WTC11 (cell line): Measurements from ENCODE around the gene SELENON. TPM values are rescaled to one million over a fixed set of nuclear protein-coding genes. Genes with fewer than 3 reads are reported as not detected.

Source experiments
- ATAC-seq: fragments of 200-7000 bp; cut with Tn5 transposase; 2 replicates; pipeline ENCODE4 v1.10.0; 2021; ENCODE audit warnings: mild to moderate bottlenecking, moderate library complexity
- CTCF ChIA-PET: fragments of 300-600 bp; sonication (Branson Sonifier 250); formaldehyde crosslinking; loops from one replicate; lab custom pipeline; 2021; ENCODE audit warnings: antibody characterized with exemption; lab: Charles Lee
- POLR2A ChIA-PET: fragments of 350-600 bp; sonication (Branson Sonifier 250); formaldehyde crosslinking; loops from one replicate; lab custom pipeline; 2021; ENCODE audit warnings: antibody characterized with exemption; lab: Charles Lee
- DNase-seq: peaks from one replicate; pipeline ENCODE4 v3.0.0; 2021; ENCODE audit warnings: low spot score
- H3K27ac Mint-ChIP-seq: 2 replicates; pipeline ENCODE4 v1.8.0; 2021; ENCODE audit warnings: mixed read lengths
- H3K27me3 Mint-ChIP-seq: 2 replicates; pipeline ENCODE4 v1.8.0; 2021; ENCODE audit warnings: low read depth, mild to moderate bottlenecking, moderate library complexity, mixed read lengths
- H3K36me3 Mint-ChIP-seq: 2 replicates; pipeline ENCODE4 v1.8.0; 2021; ENCODE audit warnings: mixed read lengths
- H3K4me1 Mint-ChIP-seq: 2 replicates; pipeline ENCODE4 v1.8.0; 2022; ENCODE audit warnings: mixed read lengths
- H3K4me3 Mint-ChIP-seq: 2 replicates; pipeline ENCODE4 v1.8.0; 2021; ENCODE audit warnings: mild to moderate bottlenecking, moderate library complexity, mixed read lengths
- H3K9me3 Mint-ChIP-seq: 2 replicates; pipeline ENCODE4 v1.8.0; 2021; ENCODE audit warnings: mixed read lengths
- AR ChIP-seq: fragments of 250-450 bp; sonication (Bioruptor Pico); IDR thresholded peaks from 2 replicates; pipeline ENCODE4 v1.9.0; 2021; ENCODE audit warnings: mild to moderate bottlenecking
- ARID4B ChIP-seq: sonication (generic); formaldehyde crosslinking; IDR thresholded peaks from 2 replicates; pipeline ENCODE4 v1.8.0; 2023; ENCODE audit warnings: missing genetic modification reagents, mild to moderate bottlenecking, borderline replicate concordance
- ATF2 ChIP-seq: sonication (generic); formaldehyde crosslinking; IDR thresholded peaks from 2 replicates; pipeline ENCODE4 v1.8.1; 2022; ENCODE audit warnings: low read depth, missing genetic modification reagents, borderline replicate concordance
- ATF3 ChIP-seq: sonication (generic); formaldehyde crosslinking; conservative IDR thresholded peaks from 2 replicates; pipeline ENCODE4 v1.8.1; 2022; ENCODE audit warnings: mild to moderate bottlenecking, missing genetic modification reagents
- CBFB ChIP-seq: sonication (generic); formaldehyde crosslinking; IDR thresholded peaks from 2 replicates; pipeline ENCODE4 v1.8.1; 2022; ENCODE audit warnings: mild to moderate bottlenecking, low read depth, missing genetic modification reagents
- ESRRA ChIP-seq: sonication (generic); formaldehyde crosslinking; IDR thresholded peaks from 2 replicates; pipeline ENCODE4 v1.8.1; 2022; ENCODE audit warnings: mild to moderate bottlenecking, missing genetic modification reagents, borderline replicate concordance
- FOXK1 ChIP-seq: sonication (generic); formaldehyde crosslinking; IDR thresholded peaks from 2 replicates; pipeline ENCODE4 v1.8.0; 2022; ENCODE audit warnings: mild to moderate bottlenecking, moderate library complexity, missing genetic modification reagents
- HMGXB4 ChIP-seq: sonication (generic); formaldehyde crosslinking; IDR thresholded peaks from 2 replicates; pipeline ENCODE4 v1.8.1; 2023; ENCODE audit warnings: mild to moderate bottlenecking, moderate library complexity, missing genetic modification reagents
- NR1H2 ChIP-seq: sonication (generic); formaldehyde crosslinking; IDR thresholded peaks from 2 replicates; pipeline ENCODE4 v1.9.0; 2021; ENCODE audit warnings: mild to moderate bottlenecking, moderate library complexity, missing genetic modification reagents
- NR2C2 ChIP-seq: sonication (generic); formaldehyde crosslinking; IDR thresholded peaks from 2 replicates; pipeline ENCODE4 v1.8.0; 2022; ENCODE audit warnings: mild to moderate bottlenecking, missing genetic modification reagents
- SOX15 ChIP-seq: fragments of 250-450 bp; sonication (Bioruptor Pico); IDR thresholded peaks from 2 replicates; pipeline ENCODE4 v1.9.0; 2021; ENCODE audit warnings: mild to moderate bottlenecking
- TEAD4 ChIP-seq: sonication (generic); formaldehyde crosslinking; IDR thresholded peaks from 2 replicates; pipeline ENCODE4 v1.8.0; 2022; ENCODE audit warnings: mild to moderate bottlenecking, missing genetic modification reagents
- TP53 ChIP-seq: sonication (generic); formaldehyde crosslinking; IDR thresholded peaks from 2 replicates; pipeline ENCODE4 v1.8.1; 2023; ENCODE audit warnings: mild to moderate bottlenecking, missing genetic modification reagents
- ZNF121 ChIP-seq: sonication (generic); formaldehyde crosslinking; IDR thresholded peaks from 2 replicates; pipeline ENCODE4 v1.8.0; 2023; ENCODE audit warnings: missing genetic modification reagents
- ZNF317 ChIP-seq: sonication (generic); formaldehyde crosslinking; IDR thresholded peaks from 2 replicates; pipeline ENCODE4 v1.8.1; 2023; ENCODE audit warnings: low read depth, mild to moderate bottlenecking, moderate library complexity, missing genetic modification reagents, borderline replicate concordance
- total RNA-seq: library from RNA; stranded (reverse); gene quantifications from 3 replicates; pipeline ENCODE4 v1.2.3, GENCODE V29; 2021
- TF ChIP-seq, protein P1 (sequence below): sonication (generic); formaldehyde crosslinking; IDR thresholded peaks from 2 replicates; pipeline ENCODE4 v1.8.1; 2023; ENCODE audit warnings: mild to moderate bottlenecking, missing genetic modification reagents, borderline replicate concordance
- TF ChIP-seq, protein P2 (sequence below): sonication (generic); formaldehyde crosslinking; IDR thresholded peaks from 2 replicates; pipeline ENCODE4 v1.8.0; 2023; ENCODE audit warnings: mild to moderate bottlenecking, missing genetic modification reagents

SELENON gene
- total RNA-seq, 1 experiment from 2014 or later = 80.2 TPM

DNA sequence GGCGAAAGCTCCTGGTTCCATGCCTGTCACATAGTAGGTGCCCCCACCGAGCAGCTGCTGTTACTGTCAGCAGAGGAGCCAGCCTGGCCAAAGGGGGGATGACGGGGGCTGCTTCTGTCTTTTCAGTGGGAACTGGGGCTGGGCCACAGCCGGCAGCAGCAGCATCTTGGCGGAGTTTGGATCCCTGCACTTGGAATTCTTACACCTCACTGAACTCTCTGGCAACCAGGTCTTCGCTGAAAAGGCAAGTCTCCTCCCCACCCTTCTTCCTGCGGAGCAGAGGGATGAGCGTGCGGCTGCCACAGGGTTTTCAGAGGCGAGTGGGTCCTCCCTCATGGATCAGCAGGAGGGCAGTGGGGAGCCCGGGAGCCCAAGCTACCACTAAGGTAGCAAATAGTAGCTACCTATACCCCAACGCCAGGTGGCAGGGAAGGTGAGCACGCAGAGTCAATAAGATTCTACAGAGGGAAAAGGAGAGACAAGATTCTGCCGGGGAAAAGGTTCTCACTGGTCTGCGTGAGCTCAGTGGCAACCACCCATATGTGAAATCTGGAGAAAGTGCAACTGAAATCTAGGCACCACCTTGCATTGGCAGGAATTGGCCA, 41.4 kb upstream of the SELENON start:
- no peaks in the 10 kb centered on the region for H3K27me3 Mint-ChIP-seq
- no peak overlapping the region for H3K4me3 Mint-ChIP-seq
- H3K27ac Mint-ChIP-seq = no peak overlapping the region
- DNase-seq (no peak), ATAC-seq (peak; percentile 14; the same call in 1 of the 2 replicates)
- no peaks in the 10 kb centered on the region for H3K36me3 Mint-ChIP-seq
- H3K9me3 Mint-ChIP-seq = no peaks in the 10 kb centered on the region
- ChIA-PET CTCF (interaction anchor here (0.6 to 3.9 kb wide), 17 partner anchors 10 to 239 kb away, joined by 3 to 20 read pairs (median 5); partner anchors contain the start of gene SELENON), POLR2A (interaction anchor here (0.9 kb wide), 1 partner anchor 11 kb away, joined by 3 read pairs; no protein-coding TSS in a partner anchor)
- H3K4me1 Mint-ChIP-seq = peaks cover 29% of the 10 kb centered on the region
- TF ChIP-seq NR2C2 (CRISPR knock-in tag) = no peak
- TF ChIP-seq ARID4B (CRISPR knock-in tag) = no peak
- TF ChIP-seq HMGXB4 (CRISPR knock-in tag) = no peak
- TF ChIP-seq ZNF317 (CRISPR knock-in tag) = no peak
- TF ChIP-seq TEAD4 = no peak
- TF ChIP-seq TP53 (CRISPR knock-in tag) = no peak
- TF ChIP-seq ATF3 = no peak
- TF ChIP-seq ESRRA (CRISPR knock-in tag) = no peak
- TF ChIP-seq, protein P1, sequence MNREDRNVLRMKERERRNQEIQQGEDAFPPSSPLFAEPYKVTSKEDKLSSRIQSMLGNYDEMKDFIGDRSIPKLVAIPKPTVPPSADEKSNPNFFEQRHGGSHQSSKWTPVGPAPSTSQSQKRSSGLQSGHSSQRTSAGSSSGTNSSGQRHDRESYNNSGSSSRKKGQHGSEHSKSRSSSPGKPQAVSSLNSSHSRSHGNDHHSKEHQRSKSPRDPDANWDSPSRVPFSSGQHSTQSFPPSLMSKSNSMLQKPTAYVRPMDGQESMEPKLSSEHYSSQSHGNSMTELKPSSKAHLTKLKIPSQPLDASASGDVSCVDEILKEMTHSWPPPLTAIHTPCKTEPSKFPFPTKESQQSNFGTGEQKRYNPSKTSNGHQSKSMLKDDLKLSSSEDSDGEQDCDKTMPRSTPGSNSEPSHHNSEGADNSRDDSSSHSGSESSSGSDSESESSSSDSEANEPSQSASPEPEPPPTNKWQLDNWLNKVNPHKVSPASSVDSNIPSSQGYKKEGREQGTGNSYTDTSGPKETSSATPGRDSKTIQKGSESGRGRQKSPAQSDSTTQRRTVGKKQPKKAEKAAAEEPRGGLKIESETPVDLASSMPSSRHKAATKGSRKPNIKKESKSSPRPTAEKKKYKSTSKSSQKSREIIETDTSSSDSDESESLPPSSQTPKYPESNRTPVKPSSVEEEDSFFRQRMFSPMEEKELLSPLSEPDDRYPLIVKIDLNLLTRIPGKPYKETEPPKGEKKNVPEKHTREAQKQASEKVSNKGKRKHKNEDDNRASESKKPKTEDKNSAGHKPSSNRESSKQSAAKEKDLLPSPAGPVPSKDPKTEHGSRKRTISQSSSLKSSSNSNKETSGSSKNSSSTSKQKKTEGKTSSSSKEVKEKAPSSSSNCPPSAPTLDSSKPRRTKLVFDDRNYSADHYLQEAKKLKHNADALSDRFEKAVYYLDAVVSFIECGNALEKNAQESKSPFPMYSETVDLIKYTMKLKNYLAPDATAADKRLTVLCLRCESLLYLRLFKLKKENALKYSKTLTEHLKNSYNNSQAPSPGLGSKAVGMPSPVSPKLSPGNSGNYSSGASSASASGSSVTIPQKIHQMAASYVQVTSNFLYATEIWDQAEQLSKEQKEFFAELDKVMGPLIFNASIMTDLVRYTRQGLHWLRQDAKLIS = no peak
- no peak for TF ChIP-seq NR1H2 (CRISPR knock-in tag)
- no peak for TF ChIP-seq AR (CRISPR knock-in tag)
- no peak for TF ChIP-seq SOX15 (CRISPR knock-in tag)
- no peak for TF ChIP-seq ZNF121 (CRISPR knock-in tag)
- TF ChIP-seq CBFB (CRISPR knock-in tag) = no peak
- TF ChIP-seq, protein P2, sequence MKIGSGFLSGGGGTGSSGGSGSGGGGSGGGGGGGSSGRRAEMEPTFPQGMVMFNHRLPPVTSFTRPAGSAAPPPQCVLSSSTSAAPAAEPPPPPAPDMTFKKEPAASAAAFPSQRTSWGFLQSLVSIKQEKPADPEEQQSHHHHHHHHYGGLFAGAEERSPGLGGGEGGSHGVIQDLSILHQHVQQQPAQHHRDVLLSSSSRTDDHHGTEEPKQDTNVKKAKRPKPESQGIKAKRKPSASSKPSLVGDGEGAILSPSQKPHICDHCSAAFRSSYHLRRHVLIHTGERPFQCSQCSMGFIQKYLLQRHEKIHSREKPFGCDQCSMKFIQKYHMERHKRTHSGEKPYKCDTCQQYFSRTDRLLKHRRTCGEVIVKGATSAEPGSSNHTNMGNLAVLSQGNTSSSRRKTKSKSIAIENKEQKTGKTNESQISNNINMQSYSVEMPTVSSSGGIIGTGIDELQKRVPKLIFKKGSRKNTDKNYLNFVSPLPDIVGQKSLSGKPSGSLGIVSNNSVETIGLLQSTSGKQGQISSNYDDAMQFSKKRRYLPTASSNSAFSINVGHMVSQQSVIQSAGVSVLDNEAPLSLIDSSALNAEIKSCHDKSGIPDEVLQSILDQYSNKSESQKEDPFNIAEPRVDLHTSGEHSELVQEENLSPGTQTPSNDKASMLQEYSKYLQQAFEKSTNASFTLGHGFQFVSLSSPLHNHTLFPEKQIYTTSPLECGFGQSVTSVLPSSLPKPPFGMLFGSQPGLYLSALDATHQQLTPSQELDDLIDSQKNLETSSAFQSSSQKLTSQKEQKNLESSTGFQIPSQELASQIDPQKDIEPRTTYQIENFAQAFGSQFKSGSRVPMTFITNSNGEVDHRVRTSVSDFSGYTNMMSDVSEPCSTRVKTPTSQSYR (CRISPR knock-in tag) = no peak
- TF ChIP-seq ATF2 (CRISPR knock-in tag) = no peak
- TF ChIP-seq FOXK1 (CRISPR knock-in tag) = no peak
